ENCODE measurements around the gene FMN1.

The FMN1 gene

DNA sequence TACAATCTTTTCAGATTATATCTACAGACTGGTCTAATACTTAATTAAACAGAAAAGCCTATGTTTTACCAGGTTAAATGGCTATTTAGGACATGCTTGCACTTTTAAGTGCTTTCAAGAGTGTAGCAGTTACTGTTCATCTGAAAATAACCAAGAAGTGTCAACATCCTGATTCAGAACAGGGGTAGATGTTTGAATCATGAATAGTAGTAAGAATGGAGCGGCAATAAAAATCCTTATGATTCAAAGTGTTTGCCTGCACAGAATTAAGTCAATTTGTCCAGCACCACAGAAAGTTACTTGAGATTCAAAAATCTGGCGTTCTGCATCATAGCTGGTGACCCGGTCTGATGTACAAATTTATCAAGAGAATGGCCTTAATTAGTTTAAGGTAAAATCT is 428.4 kb downstream of the FMN1 start:
- DNase-seq (ENCODE audit: low read depth), result no peak

DNA sequence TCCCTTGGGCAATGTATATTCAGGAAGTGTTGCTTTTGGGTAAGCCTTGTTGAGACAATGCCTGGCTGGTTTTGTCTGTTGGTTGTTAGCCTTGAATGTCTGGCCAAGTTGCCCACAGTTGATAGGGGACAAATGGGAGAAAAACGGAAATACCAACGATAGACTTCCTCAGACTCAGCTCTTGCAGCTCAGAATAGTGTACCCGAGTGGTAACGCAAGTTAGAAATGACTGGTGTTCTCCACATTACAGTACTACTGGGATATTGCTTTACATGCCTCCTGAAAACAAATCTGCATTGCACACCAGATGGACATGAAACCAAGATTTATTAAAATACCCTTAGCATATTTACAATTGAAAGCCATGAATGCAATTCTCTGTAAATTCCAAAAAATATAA is 429.3 kb downstream of the FMN1 start:
- DNase-seq (ENCODE audit: low read depth), result no peak

DNA sequence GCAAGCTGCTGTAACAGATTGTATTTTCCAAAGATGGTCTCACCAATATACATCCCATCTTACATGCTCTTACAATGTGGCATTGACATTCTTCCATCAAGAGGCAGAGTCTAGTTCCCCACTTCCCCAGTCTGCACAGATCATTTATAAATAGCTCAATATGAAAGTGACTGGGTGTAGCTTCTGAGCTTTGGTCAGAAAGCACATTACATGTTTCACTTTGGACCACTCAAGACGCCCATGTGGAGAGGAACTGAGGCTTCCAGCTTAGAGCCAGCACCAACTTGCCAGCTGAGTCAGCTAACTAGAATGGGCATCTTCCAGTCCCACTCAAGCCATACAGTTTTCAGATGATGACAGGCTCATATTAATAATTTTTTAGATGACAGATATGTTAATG is 431.2 kb downstream of the FMN1 start:
- no peak for DNase-seq (ENCODE audit: low read depth)

DNA sequence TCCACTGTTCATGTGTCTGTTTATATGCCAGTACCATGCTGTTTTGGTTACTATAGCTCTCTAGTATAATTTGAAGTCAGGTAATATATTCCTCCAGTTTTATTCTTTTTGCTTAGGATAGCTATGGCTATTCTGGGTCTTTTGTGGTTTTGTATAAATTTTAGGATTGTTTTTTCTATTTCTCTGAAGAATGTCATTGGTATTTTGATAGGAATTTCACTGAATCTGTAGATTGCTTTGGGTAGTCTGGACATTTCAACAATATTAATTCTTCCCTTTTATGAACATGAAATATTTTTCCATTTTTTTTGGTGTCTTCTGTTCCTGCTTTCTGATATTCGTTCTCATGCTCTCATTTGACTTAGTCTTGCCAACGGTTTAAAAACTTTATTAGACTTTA is 437.1 kb downstream of the FMN1 start:
- no peak for DNase-seq (ENCODE audit: low read depth)

- no peak for DNase-seq (ENCODE audit: low read depth)
Measured at GRCh38 chr15:32750979-32751378, 443.5 kb downstream of the FMN1 start.

DNA sequence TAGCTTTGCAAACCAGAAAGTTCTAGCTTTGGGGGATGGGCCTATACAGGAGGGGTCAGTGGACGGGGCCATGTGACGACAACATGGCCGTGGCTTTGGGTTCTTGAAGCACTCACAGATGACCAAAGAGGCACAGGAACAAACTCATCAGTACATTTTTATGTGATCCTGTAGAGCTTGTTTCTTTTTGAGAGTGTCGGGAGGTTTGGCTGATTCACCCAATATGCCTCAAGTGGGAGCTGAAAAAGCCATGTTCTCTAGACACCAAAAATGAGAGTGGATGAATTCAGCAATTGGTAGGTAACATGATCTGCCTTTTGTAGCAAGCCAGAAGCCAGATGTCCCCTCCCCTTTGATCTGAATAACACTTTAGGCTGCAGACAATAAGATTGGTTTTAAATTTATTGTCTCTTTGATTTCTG is 446.6 kb downstream of the FMN1 start:
- DNase-seq (ENCODE audit: low read depth), result no peak

DNA sequence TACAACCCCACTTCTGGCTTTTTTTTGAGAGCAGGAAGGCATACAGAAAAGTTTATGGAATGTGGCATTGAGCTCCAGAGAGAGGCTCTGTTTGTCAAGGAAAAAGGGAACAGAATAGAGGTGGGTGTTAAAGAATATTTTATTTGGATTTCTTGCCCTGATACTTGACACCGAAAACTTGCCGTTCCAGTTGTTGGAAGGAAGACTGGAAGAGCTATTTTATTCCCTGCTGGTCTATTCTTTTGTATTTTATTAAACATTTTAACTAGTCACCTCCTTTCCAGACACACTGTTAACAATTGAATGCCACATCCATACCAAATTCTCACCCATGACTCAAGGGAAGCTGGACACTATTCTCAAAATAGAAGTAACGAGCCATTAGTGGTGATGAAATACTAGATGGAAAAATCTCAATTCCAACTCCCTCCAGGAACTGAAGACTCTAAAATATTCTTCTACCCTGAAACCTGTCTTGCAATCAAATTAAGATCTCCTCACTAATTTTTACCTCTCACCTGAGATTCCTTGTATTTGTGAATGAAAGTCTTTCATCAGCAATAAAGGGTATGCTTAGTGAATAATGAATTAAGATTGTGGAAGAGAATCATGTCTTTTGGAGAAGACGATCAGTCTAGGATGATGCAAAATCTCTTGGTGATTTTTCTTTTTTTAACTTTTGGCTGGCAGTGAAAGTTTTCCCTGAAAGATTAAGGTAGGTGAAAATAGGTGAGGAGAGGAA is 448.2 kb downstream of the FMN1 start:
- no peak for DNase-seq (ENCODE audit: low read depth)

GRCh38 chr15:32743411-32744140 is 450.9 kb downstream of the FMN1 start:
- no peak for DNase-seq (ENCODE audit: low read depth)

DNA sequence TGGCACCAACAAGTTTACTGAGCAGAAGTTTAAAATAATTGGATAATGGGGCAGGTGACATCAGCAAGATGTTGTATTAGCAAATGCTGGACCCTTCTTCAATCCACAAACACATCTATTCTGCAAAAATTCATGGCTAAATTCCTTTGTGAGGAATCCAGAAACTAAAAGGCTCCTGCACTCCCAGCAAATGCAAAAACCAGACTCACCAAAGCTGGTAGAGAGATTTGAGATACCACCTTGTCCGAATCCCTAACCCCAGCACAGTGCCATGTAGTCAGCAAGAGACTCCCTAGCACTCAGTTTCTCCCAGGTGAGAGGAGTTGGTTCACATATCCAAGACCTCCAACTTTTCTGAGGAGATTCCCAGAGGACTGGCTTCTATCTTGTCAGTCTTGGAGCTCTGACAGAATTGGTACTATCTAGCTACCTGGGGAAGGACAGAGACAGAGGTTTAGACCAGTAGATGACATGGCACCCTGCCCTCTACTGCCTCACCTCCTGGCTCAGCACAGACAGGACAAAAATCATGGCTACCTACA is 454.9 kb downstream of the FMN1 start:
- DNase-seq (ENCODE audit: low read depth), result no peak

- no peak for DNase-seq (ENCODE audit: low read depth)
Measured at GRCh38 chr15:32738666-32739065, 455.8 kb downstream of the FMN1 start.

GRCh38 chr15:32737304-32737703 is 457.2 kb downstream of the FMN1 start:
- no peak for DNase-seq (ENCODE audit: low read depth)

GRCh38 chr15:32736701-32737061 is 457.8 kb downstream of the FMN1 start:
- no peak for DNase-seq (ENCODE audit: low read depth)

GRCh38 chr15:32735989-32736700 is 458.4 kb downstream of the FMN1 start:
- DNase-seq (ENCODE audit: low read depth), result no peak

GRCh38 chr15:32733281-32733680 is 461.2 kb downstream of the FMN1 start:
- DNase-seq (ENCODE audit: low read depth), result no peak

- no peak for DNase-seq (ENCODE audit: low read depth)
Measured at GRCh38 chr15:32732574-32733157, 461.8 kb downstream of the FMN1 start.

- no peak for DNase-seq (ENCODE audit: low read depth)
Measured at GRCh38 chr15:32730677-32731654, 463.5 kb downstream of the FMN1 start.

DNA sequence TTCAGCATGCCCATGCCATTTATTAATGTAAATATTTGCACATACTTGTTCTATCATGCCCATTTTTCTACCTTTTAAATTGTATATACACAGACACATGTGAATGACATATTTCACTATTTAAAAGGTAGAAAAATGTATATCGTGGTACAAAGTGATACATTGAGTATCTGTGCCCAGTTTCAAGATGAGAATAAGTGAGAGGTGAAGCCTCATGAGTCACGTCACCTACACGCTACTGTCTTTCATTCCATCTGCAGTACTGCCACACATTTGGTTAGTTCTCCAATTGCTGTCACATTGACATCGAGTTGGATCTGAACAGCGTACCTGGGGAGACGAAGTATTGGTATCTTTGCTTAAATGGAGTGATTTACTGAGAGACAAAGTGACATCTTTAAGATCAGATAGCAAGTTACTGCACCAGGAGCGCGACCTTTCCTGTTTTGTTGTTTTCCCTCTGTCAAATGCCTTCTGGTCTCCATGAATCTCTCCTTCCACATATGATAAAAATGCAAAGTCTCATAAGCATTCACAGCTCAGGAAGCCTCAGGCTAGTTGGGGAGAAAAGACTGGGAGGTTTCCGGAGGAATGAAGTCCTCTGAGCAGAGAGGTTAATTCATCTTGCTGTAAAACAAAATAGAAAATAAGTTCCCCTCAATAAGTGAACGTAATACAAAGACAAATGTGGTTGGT is 464.7 kb downstream of the FMN1 start:
- no peak for DNase-seq (ENCODE audit: low read depth)

GRCh38 chr15:32723171-32723948 is 471.2 kb downstream of the FMN1 start:
- no peak for DNase-seq (ENCODE audit: low read depth)

GRCh38 chr15:32722136-32722535 is 472.4 kb downstream of the FMN1 start:
- no peak for DNase-seq (ENCODE audit: low read depth)

DNA sequence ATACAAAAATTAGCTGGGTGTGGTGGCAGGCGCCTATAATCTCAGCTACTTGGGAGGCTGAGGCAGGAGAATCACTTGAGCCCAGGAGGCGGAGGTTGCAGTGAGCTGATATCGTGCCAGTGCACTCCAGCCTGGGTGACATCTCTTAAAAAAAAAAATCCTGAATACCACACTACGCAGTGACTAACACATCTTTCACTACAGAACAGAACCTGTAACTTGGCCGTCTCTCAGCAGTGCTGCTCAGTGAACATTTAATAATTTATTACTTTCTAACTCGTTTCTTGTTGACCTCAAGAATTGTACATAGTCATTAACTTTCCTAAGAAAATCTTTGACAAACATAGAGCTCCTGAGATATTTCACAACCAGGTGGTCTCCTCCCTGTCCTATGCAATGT is 472.9 kb downstream of the FMN1 start:
- DNase-seq (ENCODE audit: low read depth), result no peak
